Large intestine (tissue), 3 donors: ENCODE measurements around the gene RPS5. TPM values are rescaled to one million over a fixed set of nuclear protein-coding genes. Genes with fewer than 3 reads are reported as not detected.
A peak's percentile ranks its signal among the peaks of the same experiment; 100 is the strongest.

Source experiments
- DNase-seq, 2 donors: peaks; one replicate each; pipeline versions ENCODE4 v3.0.0 to v3.0.0-alpha.2; 2013
- H3K27ac ChIP-seq: one replicate; pipeline ENCODE4 v1.5.1; 2013; ENCODE audit warnings: low read length
- H3K27me3 ChIP-seq: 2 replicates; pipeline ENCODE4 v1.6.1; 2013; ENCODE audit warnings: low read length; ENCODE audit not compliant: control insufficient read depth, insufficient read depth
- H3K36me3 ChIP-seq: 2 replicates; pipeline ENCODE4 v1.6.1; 2013; ENCODE audit warnings: low read length; ENCODE audit not compliant: control insufficient read depth, insufficient read depth
- H3K4me1 ChIP-seq: one replicate; pipeline ENCODE4 v1.6.1; 2013; ENCODE audit warnings: low read length; ENCODE audit not compliant: control insufficient read depth, insufficient read depth
- H3K4me3 ChIP-seq: one replicate; pipeline ENCODE4 v1.5.1; 2013; ENCODE audit warnings: low read length
- H3K9me3 ChIP-seq: one replicate; pipeline ENCODE4 v1.6.1; 2013; ENCODE audit warnings: mild to moderate bottlenecking, low read depth, low read length, moderate library complexity; ENCODE audit not compliant: control insufficient read depth
- WGBS: methylation state at CpG from one replicate; pipeline ENCODE4 v1.1.5; 2013; ENCODE audit warnings: low lambda C conversion rate; ENCODE audit not compliant: insufficient coverage; 5-methylcytosine and 5-hydroxymethylcytosine counted together
- polyA plus RNA-seq: library from polyadenylated mRNA; unstranded; fragments of 120-200 nt; gene quantifications from one replicate; pipeline ENCODE4 v1.2.1, GENCODE V29; 2013

RPS5 gene
- polyA plus RNA-seq, 1 donor, result 1,486 TPM

GRCh38 chr19:58385313-58385890, 1.7 kb upstream of the RPS5 start:
- DNase-seq, result no peak
- H3K4me1 ChIP-seq, result peaks cover 26% of the 10 kb centered on the region
- no peaks in the 10 kb centered on the region for H3K27me3 ChIP-seq
- peak overlapping the region; percentile 64 for H3K4me3 ChIP-seq
- WGBS, result no CpG with 5 or more reads among the region's 9 CpGs
- peaks cover 7% of the 10 kb centered on the region for H3K36me3 ChIP-seq
- H3K27ac ChIP-seq, result peak overlapping the region; percentile 94
- H3K9me3 ChIP-seq, result no peaks in the 10 kb centered on the region

GRCh38 chr19:58385891-58386575, 1.0 kb upstream of the RPS5 start:
- DNase-seq, result peak in 1 of 2 donors; percentile 64

GRCh38 chr19:58387338-58388174, 487 bp downstream of the RPS5 start:
- H3K9me3 ChIP-seq, result no peaks in the 10 kb centered on the region
- peaks cover 28% of the 10 kb centered on the region for H3K36me3 ChIP-seq
- H3K27me3 ChIP-seq, result no peaks in the 10 kb centered on the region
- peak overlapping the region; percentile 64 for H3K4me3 ChIP-seq
- H3K27ac ChIP-seq, result peak overlapping the region; percentile 94
- WGBS, result 4% methylated on average over 4 of the region's 39 CpGs
- peaks cover 21% of the 10 kb centered on the region for H3K4me1 ChIP-seq
- DNase-seq, result no peak

More at GRCh38 chr19:58385891-58386575, 1.0 kb upstream of the RPS5 start:
- WGBS, result no CpG with 5 or more reads among the region's 36 CpGs
- H3K4me3 ChIP-seq, result peak overlapping the region; percentile 64
- H3K36me3 ChIP-seq, result peaks cover 13% of the 10 kb centered on the region
- no peaks in the 10 kb centered on the region for H3K9me3 ChIP-seq
- H3K4me1 ChIP-seq, result peaks cover 26% of the 10 kb centered on the region
- H3K27me3 ChIP-seq, result no peaks in the 10 kb centered on the region
- H3K27ac ChIP-seq, result peak overlapping the region; percentile 94

- Histone ChIP-seq H3K4me1 (peaks cover 21% of the 10 kb centered on the region), H3K36me3 (peaks cover 34% of the 10 kb centered on the region), H3K4me3 (peak overlapping the region; percentile 64), H3K27ac (no peak overlapping the region), H3K9me3 (no peaks in the 10 kb centered on the region), H3K27me3 (no peaks in the 10 kb centered on the region)
- WGBS, result no CpG with 5 or more reads among the region's 3 CpGs
- peak in 1 of 2 donors; percentile 1 for DNase-seq
These were observed 1.1 kb downstream of the RPS5 start for GRCh38 chr19:58388175-58388526.

- Histone ChIP-seq H3K9me3 (peaks cover 3% of the 10 kb centered on the region), H3K4me3 (no peak overlapping the region), H3K27ac (no peak overlapping the region), H3K4me1 (peaks cover 6% of the 10 kb centered on the region), H3K36me3 (peaks cover 56% of the 10 kb centered on the region), H3K27me3 (peaks cover 26% of the 10 kb centered on the region)
- WGBS, result no CpG with 5 or more reads among the region's 26 CpGs
- DNase-seq, result peak in 1 of 2 donors; percentile 1
These were observed 6.1 kb downstream of the RPS5 start for GRCh38 chr19:58392945-58393724.

GRCh38 chr19:58393725-58394033, 6.6 kb downstream of the RPS5 start:
- Histone ChIP-seq H3K4me3 (no peak overlapping the region), H3K4me1 (peaks cover 3% of the 10 kb centered on the region), H3K27me3 (peaks cover 29% of the 10 kb centered on the region), H3K27ac (no peak overlapping the region), H3K36me3 (peaks cover 56% of the 10 kb centered on the region), H3K9me3 (peaks cover 3% of the 10 kb centered on the region)
- DNase-seq, result no peak
- 100% methylated on average over 1 of the region's 4 CpGs for WGBS

GRCh38 chr19:58394821-58395219, 7.8 kb downstream of the RPS5 start:
- H3K27me3 ChIP-seq, result peaks cover 29% of the 10 kb centered on the region
- peaks cover 3% of the 10 kb centered on the region for H3K9me3 ChIP-seq
- H3K4me3 ChIP-seq, result no peak overlapping the region
- DNase-seq, result peak in 1 of 2 donors; percentile 3
- no CpG with 5 or more reads among the region's 3 CpGs for WGBS
- peaks cover 3% of the 10 kb centered on the region for H3K4me1 ChIP-seq
- H3K27ac ChIP-seq, result no peak overlapping the region
- H3K36me3 ChIP-seq, result peaks cover 50% of the 10 kb centered on the region

- no peak within 1 kb of the TSS for H3K4me3 ChIP-seq
- peaks cover 49% of the 10 kb centered on the region for H3K36me3 ChIP-seq
- peaks cover 3% of the 10 kb centered on the region for H3K9me3 ChIP-seq
- DNase-seq, result peak in 1 of 2 donors; percentile 48
- peaks cover 29% of the 10 kb centered on the region for H3K27me3 ChIP-seq
- peaks cover 5% of the 10 kb centered on the region for H3K4me1 ChIP-seq
- WGBS, result no CpG with 5 or more reads among the region's 21 CpGs
- H3K27ac ChIP-seq, result no peak within 1 kb of the TSS
These were observed 8.3 kb downstream of the RPS5 start, which contains the start of gene RNF225 for GRCh38 chr19:58395220-58395978. RNF225 (plus strand) TSS chr19:58395656; CDS start chr19:58396090, 434 bp downstream.

- DNase-seq, result no peak
- Histone ChIP-seq H3K9me3 (peaks cover 3% of the 10 kb centered on the region), H3K4me3 (no peak overlapping the region), H3K27ac (no peak overlapping the region), H3K4me1 (peaks cover 11% of the 10 kb centered on the region), H3K36me3 (peaks cover 42% of the 10 kb centered on the region), H3K27me3 (peaks cover 29% of the 10 kb centered on the region)
- no CpG with 5 or more reads among the region's 75 CpGs for whole genome bisulfite sequencing
These were observed 9.0 kb downstream of the RPS5 start for GRCh38 chr19:58395979-58396627.
